Hepatocyte (in vitro differentiated cells): ENCODE results near the gene PRKACG.

ENCODE experiments used
- CTCF ChIP-seq: fragments of 200-600 bp; sonication (generic); IDR thresholded peaks from 2 replicates; pipeline ENCODE4 v1.5.1; 2016; ENCODE audit warnings: antibody characterized with exemption, mild to moderate bottlenecking; ENCODE audit not compliant: poor library complexity
- EZH2 ChIP-seq: fragments of 200-600 bp; sonication (generic); IDR thresholded peaks from 2 replicates; pipeline ENCODE4 v1.6.1; 2016; ENCODE audit warnings: antibody characterized with exemption, mild to moderate bottlenecking, borderline replicate concordance
- EZH2phosphoT487 ChIP-seq: fragments of 200-600 bp; sonication (generic); IDR thresholded peaks from one replicate; pipeline ENCODE4 v1.6.1; 2018; ENCODE audit warnings: antibody characterized with exemption, mild to moderate bottlenecking, low read depth, moderate library complexity; ENCODE audit not compliant: unreplicated experiment, severe bottlenecking

- TF ChIP-seq CTCF, result no peak
- TF ChIP-seq EZH2, result no peak
- no peak for TF ChIP-seq EZH2phosphoT487
Measured at GRCh38 chr9:69058101-69058500, 44.2 kb upstream of the PRKACG start.
